OCI-LY7 (cell line): ENCODE measurements around the gene DPYSL4. TPM values are rescaled to one million over a fixed set of nuclear protein-coding genes. Genes with fewer than 3 reads are reported as not detected.

Experiments
- BruUV-seq: library from RNA; stranded (reverse); fragments of 400-500 nt; replicated peaks from 2 replicates; lab custom pipeline; 2021; lab: Mats Ljungman, UMichigan
- CTCF ChIA-PET: fragments of 300-600 bp; sonication (Branson Sonifier 250); formaldehyde crosslinking; loops from one replicate; lab custom pipeline; 2022; ENCODE audit warnings: antibody characterized with exemption; ENCODE audit not compliant: unreplicated experiment; lab: Charles Lee
- POLR2A ChIA-PET: fragments of 300-600 bp; sonication (Branson Sonifier 250); formaldehyde crosslinking; loops from one replicate; lab custom pipeline; 2022; ENCODE audit warnings: antibody characterized with exemption; lab: Charles Lee
- DNase-seq: peaks from one replicate; pipeline ENCODE4 v3.0.0-alpha.2; 2015; ENCODE audit warnings: low spot score
- H2AFZ ChIP-seq: fragments of 200-600 bp; sonication (generic), shearing (Covaris generic); 2 replicates; pipeline ENCODE4 v1.6.1; 2014; ENCODE audit warnings: mild to moderate bottlenecking, antibody characterized with exemption, low read length, moderate library complexity
- H3K27ac ChIP-seq: fragments of 200-600 bp; sonication (generic); 2 replicates; pipeline ENCODE4 v1.5.1; 2014; ENCODE audit warnings: mixed run types, low read depth, mild to moderate bottlenecking, moderate library complexity, low read length, inconsistent platforms; ENCODE audit not compliant: poor library complexity, severe bottlenecking
- H3K36me3 ChIP-seq: fragments of 200-600 bp; sonication (generic); 2 replicates; pipeline ENCODE4 v1.6.1; 2014; ENCODE audit warnings: mild to moderate bottlenecking, antibody characterized with exemption, low read length, moderate library complexity, mixed read lengths; ENCODE audit not compliant: insufficient read depth
- H3K4me1 ChIP-seq: fragments of 200-600 bp; sonication (generic); 2 replicates; pipeline ENCODE4 v1.5.1; 2014; ENCODE audit warnings: mild to moderate bottlenecking, low read length; ENCODE audit not compliant: insufficient read depth, poor library complexity, severe bottlenecking
- H3K4me2 ChIP-seq: fragments of 200-600 bp; sonication (generic); 2 replicates; pipeline ENCODE4 v1.6.1; 2014; ENCODE audit warnings: mild to moderate bottlenecking, low read length
- H3K4me3 ChIP-seq: fragments of 200-600 bp; sonication (generic); 2 replicates; pipeline ENCODE4 v1.5.1; 2014; ENCODE audit warnings: mild to moderate bottlenecking, low read depth, low read length; ENCODE audit not compliant: poor library complexity, severe bottlenecking
- H3K79me2 ChIP-seq: fragments of 200-600 bp; sonication (generic); 2 replicates; pipeline ENCODE4 v1.6.1; 2016; ENCODE audit warnings: low read depth, mild to moderate bottlenecking, low read length, moderate library complexity, mixed read lengths; ENCODE audit not compliant: insufficient read depth
- H3K9me2 ChIP-seq: fragments of 200-600 bp; sonication (generic); 2 replicates; pipeline ENCODE4 v1.6.1; 2016; ENCODE audit warnings: mild to moderate bottlenecking, low read length, mixed read lengths; ENCODE audit not compliant: insufficient read depth
- H3K9me3 ChIP-seq: fragments of 200-600 bp; sonication (generic); 2 replicates; pipeline ENCODE4 v1.6.1; 2014; ENCODE audit warnings: mild to moderate bottlenecking, mixed run types, low read length, mixed read lengths
- H4K20me1 ChIP-seq: fragments of 200-600 bp; sonication (generic); 2 replicates; pipeline ENCODE4 v1.6.1; 2014; ENCODE audit warnings: mild to moderate bottlenecking, antibody characterized with exemption, low read length, moderate library complexity, mixed read lengths; ENCODE audit not compliant: insufficient read depth
- EZH2phosphoT487 ChIP-seq: fragments of 200-600 bp; sonication (generic); IDR thresholded peaks from 2 replicates; pipeline ENCODE4 v1.6.1; 2018; ENCODE audit warnings: low read depth, borderline replicate concordance, mild to moderate bottlenecking, mixed run types, antibody characterized with exemption, low read length, moderate library complexity, mixed read lengths
- intact Hi-C: fragments of 100-400 bp; cut with micrococcal nuclease; formaldehyde crosslinking; loops from one replicate; pipeline ENCODE4 v1.10.0; 2022; ENCODE audit not compliant: unreplicated experiment
- total RNA-seq, 2 experiments: library from RNA; depleted of rRNA in 1 of 2; stranded (reverse); fragments of >200 nt in 1 of 2; shearing (Covaris generic) in 1 of 2; gene quantifications; 2 replicates each; pipeline ENCODE4 v1.2.3, GENCODE V29; 2014 to 2022
- TF ChIP-seq, protein P1 (sequence below): fragments of 200-600 bp; sonication (generic); conservative IDR thresholded peaks from 2 replicates; pipeline ENCODE4 v1.5.1; 2014; ENCODE audit warnings: mild to moderate bottlenecking, antibody characterized with exemption, low read length, moderate library complexity, mixed read lengths

Gene DPYSL4
- total RNA-seq, 2 experiments from 2014 or later: not detected

DNA sequence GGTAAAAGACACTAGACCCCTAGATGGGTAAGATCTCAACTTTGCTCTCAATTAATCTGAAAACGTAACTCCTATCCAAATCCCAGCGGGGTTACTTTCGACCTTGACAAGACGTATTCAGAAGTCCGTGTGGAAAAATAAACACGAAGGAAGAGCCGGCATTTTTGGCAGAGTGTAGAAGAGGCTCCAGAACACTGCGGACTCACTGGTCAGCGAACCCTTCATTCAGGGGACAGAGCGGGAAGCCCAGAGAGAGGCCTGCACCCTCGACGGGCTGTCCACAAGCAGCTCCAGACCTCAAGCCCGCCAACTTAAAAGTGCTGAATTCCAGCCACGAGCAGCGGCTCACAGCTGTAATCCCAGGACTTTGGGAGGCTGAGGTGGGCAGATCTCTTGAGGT lies 54.7 kb downstream of the DPYSL4 start:
- Histone ChIP-seq H3K4me3 (no peak overlapping the region), H3K9me3 (no peaks in the 10 kb centered on the region), H3K36me3 (no peaks in the 10 kb centered on the region), H3K4me1 (no peaks in the 10 kb centered on the region), H3K9me2 (no peaks in the 10 kb centered on the region), H3K79me2 (no peaks in the 10 kb centered on the region), H3K27ac (no peak overlapping the region), H3K4me2 (no peak overlapping the region), H2AFZ (no peak overlapping the region), H4K20me1 (no peaks in the 10 kb centered on the region)
- ChIA-PET CTCF (no interaction called here), POLR2A (no interaction called here)
- BruUV-seq: no TSS peak
- intact Hi-C loops: no loop called here
- DNase-seq: no peak
- TF ChIP-seq, protein P1, sequence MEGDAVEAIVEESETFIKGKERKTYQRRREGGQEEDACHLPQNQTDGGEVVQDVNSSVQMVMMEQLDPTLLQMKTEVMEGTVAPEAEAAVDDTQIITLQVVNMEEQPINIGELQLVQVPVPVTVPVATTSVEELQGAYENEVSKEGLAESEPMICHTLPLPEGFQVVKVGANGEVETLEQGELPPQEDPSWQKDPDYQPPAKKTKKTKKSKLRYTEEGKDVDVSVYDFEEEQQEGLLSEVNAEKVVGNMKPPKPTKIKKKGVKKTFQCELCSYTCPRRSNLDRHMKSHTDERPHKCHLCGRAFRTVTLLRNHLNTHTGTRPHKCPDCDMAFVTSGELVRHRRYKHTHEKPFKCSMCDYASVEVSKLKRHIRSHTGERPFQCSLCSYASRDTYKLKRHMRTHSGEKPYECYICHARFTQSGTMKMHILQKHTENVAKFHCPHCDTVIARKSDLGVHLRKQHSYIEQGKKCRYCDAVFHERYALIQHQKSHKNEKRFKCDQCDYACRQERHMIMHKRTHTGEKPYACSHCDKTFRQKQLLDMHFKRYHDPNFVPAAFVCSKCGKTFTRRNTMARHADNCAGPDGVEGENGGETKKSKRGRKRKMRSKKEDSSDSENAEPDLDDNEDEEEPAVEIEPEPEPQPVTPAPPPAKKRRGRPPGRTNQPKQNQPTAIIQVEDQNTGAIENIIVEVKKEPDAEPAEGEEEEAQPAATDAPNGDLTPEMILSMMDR: no peak
- no peak for TF ChIP-seq EZH2phosphoT487

DNA sequence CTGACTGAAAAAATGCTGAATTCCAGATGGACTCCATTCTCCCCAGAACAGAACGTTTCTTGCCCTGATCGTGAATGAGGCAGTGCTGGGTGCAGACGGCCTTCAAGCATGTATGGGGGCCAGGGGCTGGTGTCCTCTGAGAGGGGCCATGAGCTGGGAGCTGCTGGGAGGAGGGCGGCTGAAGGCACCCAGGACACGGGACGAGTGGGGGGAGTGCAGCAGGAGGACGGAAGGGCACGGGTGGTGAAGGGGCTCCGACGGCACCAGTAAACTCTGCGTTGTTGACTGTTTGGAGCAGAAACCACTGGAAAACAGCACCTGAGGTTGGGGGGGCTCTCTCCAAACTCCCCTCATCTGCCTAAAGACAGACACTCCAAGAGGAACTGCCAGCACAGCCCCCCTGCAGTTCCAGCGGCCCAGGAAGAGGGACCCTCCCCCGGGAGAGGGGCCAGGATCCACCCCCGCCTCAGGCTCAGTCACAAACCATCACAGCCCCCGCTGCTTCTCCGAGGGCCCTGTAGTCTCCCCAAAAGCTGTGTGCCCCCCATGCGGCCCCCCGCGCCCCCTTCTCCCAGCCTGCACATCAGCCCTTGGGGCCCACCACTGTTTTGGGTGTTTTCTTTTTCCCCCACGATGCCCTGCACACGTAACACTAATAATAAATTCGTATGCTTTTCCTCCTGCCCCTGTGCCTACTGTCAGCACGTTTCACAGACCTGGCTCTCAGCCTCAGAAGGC lies 55.5 kb downstream of the DPYSL4 start:
- intact Hi-C loops: no loop called here
- Histone ChIP-seq H3K9me3 (no peaks in the 10 kb centered on the region), H3K4me1 (no peaks in the 10 kb centered on the region), H3K4me2 (no peak overlapping the region), H3K36me3 (no peaks in the 10 kb centered on the region), H3K9me2 (no peaks in the 10 kb centered on the region), H3K79me2 (no peaks in the 10 kb centered on the region), H4K20me1 (no peaks in the 10 kb centered on the region), H3K27ac (no peak overlapping the region), H2AFZ (no peak overlapping the region), H3K4me3 (no peak overlapping the region)
- ChIA-PET POLR2A (no interaction called here), CTCF (no interaction called here)
- no TSS peak for BruUV-seq
- TF ChIP-seq, protein P1: no peak
- no peak for TF ChIP-seq EZH2phosphoT487
- DNase-seq: no peak

DNA sequence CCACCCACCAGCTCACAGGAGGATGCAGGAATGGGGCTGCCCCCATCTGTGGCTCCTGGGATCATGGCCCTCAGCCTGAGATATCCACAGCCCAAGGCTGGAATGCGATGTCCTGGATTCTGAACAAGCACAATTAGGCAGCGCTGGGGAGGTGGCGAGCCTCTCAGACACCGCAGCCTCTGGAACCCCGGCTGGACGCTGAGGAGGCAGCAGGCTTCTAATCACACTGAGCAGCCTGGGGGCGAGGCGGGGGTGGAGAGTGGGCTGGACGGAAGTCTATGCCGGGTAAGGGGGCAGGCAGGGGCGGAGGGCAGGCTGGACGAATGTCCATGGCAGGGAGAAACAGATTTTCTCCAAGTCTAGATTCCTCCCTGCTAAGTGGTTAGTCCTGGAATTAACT lies 56.4 kb downstream of the DPYSL4 start:
- H4K20me1 ChIP-seq: no peaks in the 10 kb centered on the region
- no peaks in the 10 kb centered on the region for H3K36me3 ChIP-seq
- H3K9me3 ChIP-seq: no peaks in the 10 kb centered on the region
- intact Hi-C loops: no loop called here
- H3K4me2 ChIP-seq: no peak overlapping the region
- no peaks in the 10 kb centered on the region for H3K4me1 ChIP-seq
- H3K79me2 ChIP-seq: no peaks in the 10 kb centered on the region
- no peak overlapping the region for H3K4me3 ChIP-seq
- no peak overlapping the region for H2AFZ ChIP-seq
- H3K9me2 ChIP-seq: no peaks in the 10 kb centered on the region
- TF ChIP-seq, protein P1: no peak
- no peak for TF ChIP-seq EZH2phosphoT487
- no TSS peak for BruUV-seq
- ChIA-PET POLR2A (no interaction called here), CTCF (no interaction called here)
- no peak for DNase-seq
- no peak overlapping the region for H3K27ac ChIP-seq
